Tibial nerve (tissue), 4 donors: ENCODE measurements around the gene RUNDC3A.

Experiments
- EP300 ChIP-seq, 2 donors: sonication (generic); formaldehyde crosslinking; IDR thresholded peaks; one replicate each; pipeline ENCODE4 v1.6.1; 2017; ENCODE audit warnings: antibody characterized with exemption in 2 of 2, mild to moderate bottlenecking in 1 of 2
- TF ChIP-seq, protein P1 (sequence below), 5 experiments: fragments of 200-600 bp in 3 of 5; fragments of 450-650 bp in 2 of 5; sonication (generic) in 3 of 5; IDR thresholded peaks; one replicate each; pipeline ENCODE4 v1.5.1; 2016 to 2019; ENCODE audit warnings: antibody characterized with exemption in 5 of 5, mild to moderate bottlenecking in 3 of 5, moderate library complexity in 2 of 5

DNA sequence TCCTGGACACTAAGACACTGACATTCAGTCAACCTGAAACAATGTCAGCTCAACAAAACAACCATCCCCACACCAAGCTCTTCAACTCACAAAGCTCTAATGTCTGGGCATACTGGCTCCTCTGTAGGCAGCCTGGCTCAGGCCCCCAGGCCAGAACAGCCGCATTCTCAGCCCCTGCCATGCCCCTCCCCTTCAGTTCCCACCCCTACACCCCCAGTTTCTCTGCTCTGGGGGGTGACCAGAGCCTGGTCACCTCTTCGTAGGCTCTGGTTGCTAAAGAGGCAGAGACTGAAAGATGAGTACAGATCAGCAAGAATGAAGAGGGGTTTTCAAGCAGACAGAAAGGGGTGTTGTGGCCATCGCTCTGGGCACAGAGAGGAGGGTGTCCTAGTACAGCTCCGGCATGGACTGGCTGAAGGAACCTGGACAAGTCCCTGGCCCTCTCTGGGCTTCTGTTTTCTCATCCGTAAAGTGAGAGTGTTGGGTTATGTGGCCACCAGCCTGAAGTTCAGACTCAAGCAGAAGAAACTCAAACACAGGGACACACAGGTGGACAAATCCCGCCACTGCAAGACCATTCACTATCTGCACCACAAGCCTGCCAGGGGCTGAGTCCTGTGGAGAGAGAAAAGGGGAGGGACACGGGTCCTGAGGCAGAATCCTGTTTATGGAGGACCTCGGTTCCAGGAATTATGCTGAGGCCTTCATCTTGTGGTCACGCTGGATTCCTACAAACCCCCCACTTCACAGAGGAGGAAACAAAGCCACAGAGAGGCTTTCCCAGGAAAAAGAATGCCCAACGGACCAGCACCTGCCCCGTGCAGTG, 39.5 kb upstream of the RUNDC3A start:
- TF ChIP-seq EP300 (IDR thresholded peaks at IDR 0.05) = no peak
- TF ChIP-seq, protein P1, sequence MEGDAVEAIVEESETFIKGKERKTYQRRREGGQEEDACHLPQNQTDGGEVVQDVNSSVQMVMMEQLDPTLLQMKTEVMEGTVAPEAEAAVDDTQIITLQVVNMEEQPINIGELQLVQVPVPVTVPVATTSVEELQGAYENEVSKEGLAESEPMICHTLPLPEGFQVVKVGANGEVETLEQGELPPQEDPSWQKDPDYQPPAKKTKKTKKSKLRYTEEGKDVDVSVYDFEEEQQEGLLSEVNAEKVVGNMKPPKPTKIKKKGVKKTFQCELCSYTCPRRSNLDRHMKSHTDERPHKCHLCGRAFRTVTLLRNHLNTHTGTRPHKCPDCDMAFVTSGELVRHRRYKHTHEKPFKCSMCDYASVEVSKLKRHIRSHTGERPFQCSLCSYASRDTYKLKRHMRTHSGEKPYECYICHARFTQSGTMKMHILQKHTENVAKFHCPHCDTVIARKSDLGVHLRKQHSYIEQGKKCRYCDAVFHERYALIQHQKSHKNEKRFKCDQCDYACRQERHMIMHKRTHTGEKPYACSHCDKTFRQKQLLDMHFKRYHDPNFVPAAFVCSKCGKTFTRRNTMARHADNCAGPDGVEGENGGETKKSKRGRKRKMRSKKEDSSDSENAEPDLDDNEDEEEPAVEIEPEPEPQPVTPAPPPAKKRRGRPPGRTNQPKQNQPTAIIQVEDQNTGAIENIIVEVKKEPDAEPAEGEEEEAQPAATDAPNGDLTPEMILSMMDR (IDR thresholded peaks at IDR 0.05) = no peak
